Neuron (in vitro differentiated cells): ENCODE data around the gene OR13F1.

Experiments
- H2AFZ ChIP-seq: one replicate; pipeline ENCODE4 v1.6.1; 2013; ENCODE audit warnings: low read depth, mild to moderate bottlenecking, inconsistent platforms, low read length, moderate library complexity
- H3K27me3 ChIP-seq: one replicate; pipeline ENCODE4 v1.6.1; 2013; ENCODE audit warnings: low read length; ENCODE audit not compliant: insufficient read depth
- H3K36me3 ChIP-seq: one replicate; pipeline ENCODE4 v1.6.1; 2013; ENCODE audit warnings: low read length; ENCODE audit not compliant: insufficient read depth
- H3K4me1 ChIP-seq: one replicate; pipeline ENCODE4 v1.6.1; 2013; ENCODE audit warnings: low read length; ENCODE audit not compliant: insufficient read depth
- H3K4me3 ChIP-seq: 2 replicates; pipeline ENCODE4 v1.5.1; 2013; ENCODE audit warnings: mild to moderate bottlenecking, low read length, moderate library complexity
- H3K9me3 ChIP-seq: one replicate; pipeline ENCODE4 v1.6.1; 2013; ENCODE audit warnings: low read length

The OR13F1 gene

GRCh38 chr9:104544644-104545043 lies 40.6 kb downstream of the OR13F1 start:
- Histone ChIP-seq H3K4me1 (no peaks in the 10 kb centered on the region), H3K36me3 (no peaks in the 10 kb centered on the region)

GRCh38 chr9:104553261-104553660 lies 49.2 kb downstream of the OR13F1 start:
- Histone ChIP-seq H2AFZ (no peak overlapping the region), H3K36me3 (no peaks in the 10 kb centered on the region), H3K9me3 (no peaks in the 10 kb centered on the region), H3K4me1 (no peaks in the 10 kb centered on the region), H3K27me3 (no peaks in the 10 kb centered on the region), H3K4me3 (no peak overlapping the region)

More at GRCh38 chr9:104544644-104545043, 40.6 kb downstream of the OR13F1 start:
- H3K4me3 ChIP-seq, result no peak overlapping the region
- H2AFZ ChIP-seq, result no peak overlapping the region
- no peaks in the 10 kb centered on the region for H3K27me3 ChIP-seq
- H3K9me3 ChIP-seq, result no peaks in the 10 kb centered on the region
